Activated CD8-positive, alpha-beta T cell treated with anti-CD3 and anti-CD28 coated beads for 36 hours (primary cell): ENCODE measurements around the gene ZNF445. TPM values are rescaled to one million over a fixed set of nuclear protein-coding genes. Genes with fewer than 3 reads are reported as not detected.

Experiments used
- ATAC-seq: fragments of 200-7000 bp; cut with Tn5 transposase; one replicate; pipeline ENCODE4 v1.10.0; 2021; ENCODE audit warnings: mild to moderate bottlenecking, moderate library complexity
- CTCF ChIA-PET: fragments of 350-600 bp; sonication (Branson Sonifier 250); formaldehyde crosslinking; loops from one replicate; lab custom pipeline; 2021; ENCODE audit warnings: antibody characterized with exemption; lab: Charles Lee
- POLR2A ChIA-PET: fragments of 350-600 bp; sonication (Branson Sonifier 250); formaldehyde crosslinking; loops from one replicate; lab custom pipeline; 2021; ENCODE audit warnings: antibody characterized with exemption; lab: Charles Lee
- DNase-seq: peaks from one replicate; pipeline ENCODE4 v3.0.0-alpha.2; 2020
- H3K27ac Mint-ChIP-seq: one replicate; pipeline ENCODE4 v1.8.0; 2021; ENCODE audit warnings: mild to moderate bottlenecking, mixed read lengths
- H3K27me3 Mint-ChIP-seq: one replicate; pipeline ENCODE4 v1.8.0; 2021; ENCODE audit warnings: mixed read lengths
- H3K36me3 Mint-ChIP-seq: one replicate; pipeline ENCODE4 v1.8.0; 2021; ENCODE audit warnings: low read depth, mixed read lengths
- H3K4me1 Mint-ChIP-seq: one replicate; pipeline ENCODE4 v1.8.0; 2021; ENCODE audit warnings: low read depth, mixed read lengths
- H3K4me3 Mint-ChIP-seq: one replicate; pipeline ENCODE4 v1.8.0; 2021; ENCODE audit warnings: mild to moderate bottlenecking, moderate library complexity, mixed read lengths
- H3K9me3 Mint-ChIP-seq: one replicate; pipeline ENCODE4 v1.8.0; 2021; ENCODE audit warnings: mixed read lengths
- CTCF ChIP-seq: fragments of 200-600 bp; IDR thresholded peaks from one replicate; pipeline ENCODE4 v1.8.0; 2022; ENCODE audit warnings: antibody characterized with exemption, mild to moderate bottlenecking
- intact Hi-C: fragments of 100-400 bp; cut with micrococcal nuclease; formaldehyde crosslinking; loops from one replicate; pipeline ENCODE4 v1.10.0; 2022
- total RNA-seq, 2 experiments: library from RNA; stranded (reverse); gene quantifications; one replicate each; pipeline ENCODE4 v1.2.3, GENCODE V29; 2021

Gene ZNF445
- total RNA-seq, 2 experiments from 2014 or later: 16.3 to 18.4 TPM

DNA sequence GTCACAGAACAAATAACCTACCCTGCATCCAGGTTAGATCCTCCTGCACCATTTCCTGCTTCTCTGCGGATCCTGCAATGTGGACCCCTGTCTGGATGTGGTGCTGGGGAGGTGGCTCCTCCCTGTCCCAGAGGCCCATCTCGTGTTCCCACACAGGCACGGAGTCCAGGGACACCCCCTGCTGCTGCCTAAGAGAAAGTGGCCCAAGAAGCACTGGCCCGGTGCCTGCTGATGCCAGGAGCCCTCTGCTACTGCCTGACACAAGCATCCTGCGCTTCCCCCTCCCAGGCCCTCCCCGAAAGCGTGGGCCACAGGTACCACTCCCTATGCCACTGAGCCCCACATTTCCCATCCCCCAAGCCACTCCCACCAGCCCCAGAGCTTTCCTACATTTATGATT is 48.6 kb downstream of the ZNF445 start:
- Mint-ChIP-seq H3K27ac (no peak overlapping the region), H3K36me3 (no peaks in the 10 kb centered on the region), H3K27me3 (no peaks in the 10 kb centered on the region), H3K4me1 (no peaks in the 10 kb centered on the region), H3K4me3 (no peak overlapping the region), H3K9me3 (no peaks in the 10 kb centered on the region)
- intact Hi-C loops: no loop called here
- ChIA-PET CTCF (no interaction called here), POLR2A (no interaction called here)
- no peak for TF ChIP-seq CTCF
- DNase-seq (no peak), ATAC-seq (no peak)

DNA sequence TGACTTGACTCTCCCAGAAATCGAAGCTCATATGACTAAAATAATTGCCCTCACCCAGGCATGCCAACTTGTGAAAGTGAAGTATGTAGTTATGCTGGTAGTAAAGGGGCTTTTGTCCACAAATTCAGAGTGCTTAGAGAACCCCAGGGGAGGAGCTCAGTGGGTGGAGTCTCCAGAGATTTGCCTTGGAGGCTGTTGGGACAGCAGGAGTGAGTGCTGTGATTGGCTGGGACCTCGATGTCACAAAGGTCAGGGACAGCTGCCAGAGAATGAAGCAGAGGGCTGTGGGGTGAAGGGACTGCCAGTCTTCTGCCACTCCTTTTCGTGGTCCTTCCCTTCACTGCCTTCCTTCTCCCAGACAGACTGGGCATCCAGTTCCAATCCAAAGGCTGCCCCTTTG is 49.8 kb downstream of the ZNF445 start:
- POLR2A ChIA-PET: no interaction called here
- Mint-ChIP-seq H3K36me3 (no peaks in the 10 kb centered on the region), H3K27me3 (no peaks in the 10 kb centered on the region), H3K9me3 (no peaks in the 10 kb centered on the region), H3K4me1 (no peaks in the 10 kb centered on the region), H3K27ac (no peak overlapping the region), H3K4me3 (no peak overlapping the region)
- no peak for TF ChIP-seq CTCF
- DNase-seq (no peak), ATAC-seq (no peak)
- CTCF ChIA-PET: no interaction called here
- intact Hi-C loops: no loop called here

GRCh38 chr3:44424758-44425157 is 52.7 kb downstream of the ZNF445 start:
- TF ChIP-seq CTCF: no peak
- Mint-ChIP-seq H3K9me3 (no peaks in the 10 kb centered on the region), H3K27me3 (no peaks in the 10 kb centered on the region), H3K4me1 (no peaks in the 10 kb centered on the region), H3K27ac (no peak overlapping the region), H3K4me3 (no peak overlapping the region), H3K36me3 (no peaks in the 10 kb centered on the region)
- CTCF ChIA-PET: no interaction called here
- DNase-seq (no peak), ATAC-seq (no peak)
- intact Hi-C loops: no loop called here
- POLR2A ChIA-PET: interaction anchor here (1.4 kb wide), 1 partner anchor 87 kb away, joined by 3 read pairs; no protein-coding TSS in a partner anchor

- intact Hi-C loops: no loop called here
- Mint-ChIP-seq H3K4me1 (no peaks in the 10 kb centered on the region), H3K27me3 (no peaks in the 10 kb centered on the region), H3K36me3 (no peaks in the 10 kb centered on the region), H3K27ac (no peak overlapping the region), H3K4me3 (no peak overlapping the region), H3K9me3 (no peaks in the 10 kb centered on the region)
- TF ChIP-seq CTCF: no peak
- ATAC-seq: no peak
- no peak for DNase-seq
- ChIA-PET POLR2A (no interaction called here), CTCF (no interaction called here)
Observed at GRCh38 chr3:44421280-44421679, 56.2 kb downstream of the ZNF445 start.

- Mint-ChIP-seq H3K4me1 (no peaks in the 10 kb centered on the region), H3K9me3 (no peaks in the 10 kb centered on the region), H3K4me3 (no peak overlapping the region), H3K36me3 (no peaks in the 10 kb centered on the region), H3K27ac (no peak overlapping the region), H3K27me3 (no peaks in the 10 kb centered on the region)
- POLR2A ChIA-PET: no interaction called here
- TF ChIP-seq CTCF: no peak
- CTCF ChIA-PET: no interaction called here
- DNase-seq: no peak
- no peak for ATAC-seq
- intact Hi-C loops: no loop called here
Observed at GRCh38 chr3:44420676-44421075, 56.8 kb downstream of the ZNF445 start.
